ENCODE measurements around the gene POLR2B.
A peak's percentile ranks its signal among the peaks of the same experiment; 100 is the strongest.
"Not testable (repeated sequence)": the region's sequence is repeated elsewhere in the genome, so short reads cannot be mapped to it uniquely, and the experiment has no call there.

The POLR2B gene

GRCh38 chr4:56978750-56979303 is at the start of gene POLR2B:
TSS of gene POLR2B (plus strand) at chr4:56978896. CDS start at chr4:56978986, 90 bp downstream.
- peak; percentile 75 for FAIRE-seq

GRCh38 chr4:56930638-56931037 is 48.1 kb upstream of the POLR2B start:
- no peak for FAIRE-seq

GRCh38 chr4:56931924-56932323 is 46.8 kb upstream of the POLR2B start:
- no peak for FAIRE-seq

- no peak for FAIRE-seq
These were observed 41.4 kb upstream of the POLR2B start for GRCh38 chr4:56937262-56937661.

GRCh38 chr4:56939826-56940225 is 38.9 kb upstream of the POLR2B start:
- FAIRE-seq, result not testable (repeated sequence)

GRCh38 chr4:56940403-56940802 is 38.3 kb upstream of the POLR2B start:
- no peak for FAIRE-seq

- no peak for FAIRE-seq
These were observed 37.7 kb upstream of the POLR2B start for GRCh38 chr4:56940971-56941370.

GRCh38 chr4:56941403-56941802 is 37.3 kb upstream of the POLR2B start:
- no peak for FAIRE-seq

GRCh38 chr4:56953680-56954520 is 24.8 kb upstream of the POLR2B start:
- FAIRE-seq, result no peak

GRCh38 chr4:56958111-56958517 is 20.6 kb upstream of the POLR2B start:
- no peak for FAIRE-seq

GRCh38 chr4:56959100-56959499 is 19.6 kb upstream of the POLR2B start:
- no peak for FAIRE-seq

- FAIRE-seq, result no peak
These were observed 17.6 kb upstream of the POLR2B start for GRCh38 chr4:56961107-56961500.

- FAIRE-seq, result no peak
These were observed 7.3 kb upstream of the POLR2B start for GRCh38 chr4:56971383-56971782.

GRCh38 chr4:56972389-56972788 is 6.3 kb upstream of the POLR2B start:
- no peak for FAIRE-seq

- FAIRE-seq, result no peak
These were observed 5.9 kb upstream of the POLR2B start for GRCh38 chr4:56972809-56973208.

- no peak for FAIRE-seq
These were observed 5.4 kb upstream of the POLR2B start for GRCh38 chr4:56973336-56973735.

GRCh38 chr4:56976283-56976836 is 2.3 kb upstream of the POLR2B start:
- FAIRE-seq, result no peak

- FAIRE-seq, result no peak
These were observed 1.8 kb upstream of the POLR2B start for GRCh38 chr4:56976837-56977320.

- peak; percentile 89 for FAIRE-seq
These were observed 1.2 kb upstream of the POLR2B start, which contains the start of gene NOA1 for GRCh38 chr4:56977321-56978012. TSS of gene NOA1 (minus strand) at chr4:56977606. CDS start at chr4:56977585, 21 bp downstream.

GRCh38 chr4:56979421-56980072 is 851 bp downstream of the POLR2B start:
- no peak for FAIRE-seq

GRCh38 chr4:56981795-56982201 is 3.1 kb downstream of the POLR2B start:
- no peak for FAIRE-seq

GRCh38 chr4:56986192-56986591 is 7.5 kb downstream of the POLR2B start:
- FAIRE-seq, result no peak

- FAIRE-seq, result no peak
These were observed 8.3 kb downstream of the POLR2B start for GRCh38 chr4:56986952-56987351.

All from endometrium (tissue), 2 donors.